ENCODE data around the gene TMEM69.

DNA sequence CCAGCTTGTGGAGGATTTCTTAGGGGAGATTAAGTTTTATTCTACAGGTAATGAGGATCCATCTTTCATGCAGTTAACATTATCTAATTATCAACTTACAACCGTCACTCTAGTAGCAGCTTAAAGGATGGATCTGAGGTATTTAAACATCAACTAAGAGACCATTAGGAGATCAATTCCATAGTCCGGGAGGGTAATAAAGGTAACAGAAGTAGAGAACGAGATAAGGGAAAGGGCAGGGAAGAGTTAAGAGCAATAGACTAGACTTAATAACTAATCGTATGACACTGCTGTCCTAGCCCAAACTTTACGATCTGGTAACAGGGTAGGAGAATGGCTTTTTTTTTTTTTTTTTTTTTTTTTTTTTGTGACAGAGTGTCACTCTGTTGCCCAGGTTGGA, 44.7 kb upstream of the TMEM69 start:
- TF ChIP-seq, protein P1, sequence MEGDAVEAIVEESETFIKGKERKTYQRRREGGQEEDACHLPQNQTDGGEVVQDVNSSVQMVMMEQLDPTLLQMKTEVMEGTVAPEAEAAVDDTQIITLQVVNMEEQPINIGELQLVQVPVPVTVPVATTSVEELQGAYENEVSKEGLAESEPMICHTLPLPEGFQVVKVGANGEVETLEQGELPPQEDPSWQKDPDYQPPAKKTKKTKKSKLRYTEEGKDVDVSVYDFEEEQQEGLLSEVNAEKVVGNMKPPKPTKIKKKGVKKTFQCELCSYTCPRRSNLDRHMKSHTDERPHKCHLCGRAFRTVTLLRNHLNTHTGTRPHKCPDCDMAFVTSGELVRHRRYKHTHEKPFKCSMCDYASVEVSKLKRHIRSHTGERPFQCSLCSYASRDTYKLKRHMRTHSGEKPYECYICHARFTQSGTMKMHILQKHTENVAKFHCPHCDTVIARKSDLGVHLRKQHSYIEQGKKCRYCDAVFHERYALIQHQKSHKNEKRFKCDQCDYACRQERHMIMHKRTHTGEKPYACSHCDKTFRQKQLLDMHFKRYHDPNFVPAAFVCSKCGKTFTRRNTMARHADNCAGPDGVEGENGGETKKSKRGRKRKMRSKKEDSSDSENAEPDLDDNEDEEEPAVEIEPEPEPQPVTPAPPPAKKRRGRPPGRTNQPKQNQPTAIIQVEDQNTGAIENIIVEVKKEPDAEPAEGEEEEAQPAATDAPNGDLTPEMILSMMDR (conservative IDR thresholded peaks at IDR 0.05), result no peak
- TF ChIP-seq EZH2 (IDR thresholded peaks at IDR 0.05; ENCODE audit: low read depth), result no peak
